Natural killer cell treated with Interleukin-12 subunit alpha and Interleukin-12 subunit beta and Interleukin-15 and Interleukin-18, amount 100 ng/mL, for 72 hours (primary cell): ENCODE measurements around the gene ELAVL3. TPM values are rescaled to one million over a fixed set of nuclear protein-coding genes. Genes with fewer than 3 reads are reported as not detected.
"Not testable (repeated sequence)": the region's sequence is repeated elsewhere in the genome, so short reads cannot be mapped to it uniquely, and the experiment has no call there.

Experiments
- ATAC-seq, 2 donors: fragments of 150-1000 bp; cut with Tn5 transposase in 1 of 2; sonication (Bioruptor Pico), chemical (Tn5 transposase) in 1 of 2; 2 replicates each; pipeline ENCODE4 v1.10.0; 2021
- DNase-seq: peaks from one replicate; pipeline ENCODE4 v3.0.0; 2022; ENCODE audit warnings: low spot score
- H3K27ac Mint-ChIP-seq, 2 donors: 1 replicate in 1 of 2; 2 replicates in 1 of 2; pipeline ENCODE4 v1.8.0; 2022; ENCODE audit warnings: mixed read lengths in 2 of 2, mild to moderate bottlenecking in 1 of 2, moderate library complexity in 1 of 2
- H3K27me3 Mint-ChIP-seq, 2 donors: 1 replicate in 1 of 2; 2 replicates in 1 of 2; pipeline ENCODE4 v1.8.0; 2022; ENCODE audit warnings: mixed read lengths in 2 of 2
- H3K36me3 Mint-ChIP-seq: one replicate; pipeline ENCODE4 v1.8.0; 2022; ENCODE audit warnings: mixed read lengths
- H3K4me1 Mint-ChIP-seq, 2 donors: 1 replicate in 1 of 2; 2 replicates in 1 of 2; pipeline ENCODE4 v1.8.0; 2022; ENCODE audit warnings: low read depth in 2 of 2, mixed read lengths in 2 of 2, mild to moderate bottlenecking in 1 of 2
- H3K4me3 Mint-ChIP-seq: one replicate; pipeline ENCODE4 v1.8.0; 2022; ENCODE audit warnings: mixed read lengths
- H3K9me3 Mint-ChIP-seq: 2 replicates; pipeline ENCODE4 v1.8.0; 2022; ENCODE audit warnings: mixed read lengths
- total RNA-seq, 2 donors: library from RNA; stranded (reverse); gene quantifications; one replicate each; pipeline ENCODE4 v1.2.3, GENCODE V29; 2022

Gene ELAVL3
- total RNA-seq, 2 donors from 2014 or later, result 0.40 TPM; not detected in 1

DNA sequence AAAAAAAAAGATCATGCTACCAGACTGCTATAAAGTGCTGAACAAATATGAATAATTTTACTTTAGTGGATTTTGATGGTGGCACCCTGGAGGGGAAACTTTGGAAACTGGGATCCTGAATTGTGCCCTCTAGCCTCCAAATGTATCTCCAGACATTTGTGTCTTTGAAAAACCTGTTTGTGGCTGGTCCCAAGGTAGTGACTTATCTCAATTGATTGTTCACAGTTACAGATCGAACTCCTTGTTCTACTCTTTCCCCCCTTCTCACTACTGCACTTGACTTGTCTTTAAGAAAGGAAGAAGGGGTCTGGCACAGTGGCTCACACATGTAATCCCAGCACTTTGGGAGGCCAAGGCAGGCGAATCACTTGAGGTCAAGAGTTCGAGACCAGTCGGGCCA, 72.3 kb downstream of the ELAVL3 start:
- DNase-seq, result peak; percentile 29
- Mint-ChIP-seq H3K4me1 (no peaks in the 10 kb centered on the region), H3K27ac (no peak overlapping the region), H3K9me3 (no peaks in the 10 kb centered on the region), H3K4me3 (no peak overlapping the region), H3K36me3 (no peaks in the 10 kb centered on the region), H3K27me3 (peaks cover 0 to 7% of the 10 kb centered on the region in 2 donors)
- ATAC-seq, result no peak

DNA sequence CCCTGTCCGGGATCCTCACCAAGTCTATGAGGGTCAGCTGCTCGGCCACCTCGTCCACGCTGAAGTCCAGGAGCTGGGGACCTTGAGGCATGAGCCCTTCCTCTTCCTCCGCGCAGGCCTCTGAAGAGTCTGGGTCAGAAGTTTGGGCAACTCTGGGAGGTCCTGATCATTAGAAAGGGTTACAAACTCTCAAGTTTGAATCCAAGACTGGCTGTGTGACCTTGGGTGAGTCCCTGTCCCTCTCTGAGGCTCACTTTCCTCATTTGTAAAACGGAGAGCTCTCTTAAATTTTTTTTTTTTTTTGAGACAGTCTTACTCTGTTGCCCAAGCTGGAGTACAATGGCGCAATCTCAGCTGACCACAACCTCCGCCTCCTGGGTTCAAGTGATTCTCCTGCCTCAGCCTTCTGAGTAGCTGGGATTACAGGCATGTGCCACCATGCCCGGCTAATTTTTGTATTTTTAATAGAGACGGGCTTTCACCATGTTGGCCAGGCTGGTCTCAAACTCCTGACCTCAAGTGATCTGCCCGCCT, 74.1 kb downstream of the ELAVL3 start:
- H3K36me3 Mint-ChIP-seq, result not testable (repeated sequence)
- DNase-seq, result peak; percentile 8

DNA sequence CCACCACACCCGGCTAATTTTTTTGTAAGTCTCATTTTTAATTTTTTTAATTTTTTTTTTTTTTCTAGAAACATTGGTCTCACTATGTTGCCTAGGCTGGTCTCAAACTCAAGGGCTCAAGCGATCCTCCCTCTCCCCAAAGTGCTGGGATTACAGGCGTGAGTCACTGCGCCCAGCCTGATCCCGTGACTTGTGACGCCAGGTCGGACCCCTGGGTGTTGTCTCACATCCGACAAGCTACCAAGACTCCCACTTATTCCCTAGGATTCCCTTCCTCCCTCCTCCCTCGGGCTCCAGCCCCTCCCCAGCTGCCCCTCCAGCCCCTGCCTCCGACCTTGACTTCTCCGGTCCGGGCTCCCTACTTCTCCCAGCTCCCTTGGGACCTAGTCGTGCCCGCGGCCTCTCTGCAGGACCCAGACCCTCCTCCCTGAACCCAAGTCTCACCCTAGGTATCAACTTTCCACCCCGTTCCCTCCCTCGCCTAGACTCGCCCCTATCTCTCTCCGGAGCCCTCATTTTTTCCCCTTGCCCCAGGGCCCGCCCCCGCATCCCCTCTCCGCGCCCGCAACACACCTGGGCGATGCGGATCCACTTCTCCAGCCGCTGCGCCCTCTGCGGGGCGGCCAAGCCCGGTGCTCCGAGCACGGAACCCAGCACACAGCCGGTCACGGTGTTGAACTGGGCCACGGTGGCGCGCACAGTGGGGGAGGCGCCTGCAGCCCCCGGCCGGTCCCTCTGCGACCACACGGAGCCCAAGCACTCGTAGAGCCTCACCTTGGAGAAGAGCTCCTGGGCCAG, 74.8 kb downstream of the ELAVL3 start:
- peak in 1 of 2 donors; percentile 53 for ATAC-seq
- Mint-ChIP-seq H3K4me3 (no peak overlapping the region), H3K27me3 (peaks cover 0 to 7% of the 10 kb centered on the region in 2 donors), H3K4me1 (no peaks in the 10 kb centered on the region), H3K27ac (no peak overlapping the region), H3K36me3 (no peaks in the 10 kb centered on the region), H3K9me3 (no peaks in the 10 kb centered on the region)
- peak; percentile 59 for DNase-seq

More for the DNA sequence above, 74.1 kb downstream of the ELAVL3 start:
- H3K27ac Mint-ChIP-seq, H3K4me1 Mint-ChIP-seq, H3K27me3 Mint-ChIP-seq, H3K9me3 Mint-ChIP-seq, H3K4me3 Mint-ChIP-seq: not testable (repeated sequence)
- ATAC-seq, result peak in 1 of 2 donors; percentile 11

DNA sequence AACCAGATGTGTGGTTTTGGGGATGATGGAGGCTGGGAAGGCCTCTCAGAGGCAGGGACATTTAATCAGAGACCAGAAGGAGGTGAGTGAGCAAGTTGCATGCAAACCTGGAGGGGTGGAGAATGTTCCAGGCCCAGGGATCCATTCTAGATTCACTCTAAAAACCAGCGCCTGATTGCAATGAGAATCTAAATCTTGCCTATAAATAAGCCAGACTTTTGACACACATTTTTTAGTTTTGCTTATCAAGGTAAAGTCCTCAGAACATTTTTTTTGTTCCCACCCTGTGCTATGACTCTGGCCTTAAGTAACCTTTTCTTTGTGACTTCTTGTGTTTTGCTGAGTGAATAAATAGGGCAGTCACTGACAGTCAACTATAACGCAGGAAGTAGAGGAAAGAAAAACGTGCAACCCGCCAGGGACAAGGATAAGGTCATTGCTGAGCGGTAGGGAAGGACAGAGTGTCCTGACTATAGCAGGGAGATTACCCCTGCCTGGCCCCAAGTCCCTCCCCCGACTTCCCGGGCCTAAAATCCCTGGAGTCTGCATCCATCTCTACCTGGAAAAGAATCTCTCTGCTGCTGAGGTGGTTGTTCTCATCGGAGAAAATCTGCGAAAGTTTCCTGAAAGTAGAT, 76.1 kb downstream of the ELAVL3 start:
- no peaks in the 10 kb centered on the region for H3K4me1 Mint-ChIP-seq
- H3K36me3 Mint-ChIP-seq, result no peaks in the 10 kb centered on the region
- no peaks in the 10 kb centered on the region for H3K9me3 Mint-ChIP-seq
- ATAC-seq, result no peak
- DNase-seq, result peak; percentile 6
- H3K27me3 Mint-ChIP-seq, result peaks cover 0 to 5% of the 10 kb centered on the region in 2 donors
- H3K4me3 Mint-ChIP-seq, result no peak overlapping the region
- no peak overlapping the region for H3K27ac Mint-ChIP-seq

DNA sequence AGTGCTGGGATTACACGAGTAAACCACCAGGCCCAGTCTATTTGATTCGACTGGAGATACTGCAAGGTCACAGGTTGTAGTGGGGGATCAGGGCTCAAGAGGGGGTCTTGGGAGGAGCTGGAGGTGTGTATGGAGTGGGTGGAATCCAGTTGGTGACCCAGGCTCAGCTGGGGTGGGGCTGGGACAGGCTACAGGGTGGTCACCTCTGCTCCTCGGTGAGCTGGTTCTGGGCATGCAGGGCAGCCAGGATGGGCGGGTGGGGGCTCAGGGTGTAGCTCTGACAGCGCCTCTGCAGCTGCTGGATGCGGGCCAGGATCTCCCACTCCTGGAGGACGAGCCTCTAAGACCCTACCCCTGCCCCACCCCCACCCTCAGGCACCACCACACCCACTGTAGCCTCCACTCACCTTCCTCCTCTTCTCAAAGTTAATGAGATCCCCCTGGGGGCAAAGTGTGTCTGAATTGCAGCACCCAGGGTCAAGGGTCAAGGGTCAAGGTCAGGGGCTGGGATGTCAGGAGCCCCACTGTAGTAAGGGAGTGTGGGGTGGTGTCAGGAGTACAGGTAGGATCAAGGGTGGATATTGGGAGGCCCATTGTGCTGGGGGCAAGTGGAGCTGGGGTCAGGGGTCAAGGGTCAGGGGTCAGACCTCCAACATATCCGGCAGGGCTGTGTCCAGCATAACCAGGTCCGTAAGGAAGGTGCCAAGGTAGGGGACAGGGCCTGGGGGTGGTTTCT, 78.9 kb downstream of the ELAVL3 start:
- H3K27ac Mint-ChIP-seq, result no peak overlapping the region
- H3K4me3 Mint-ChIP-seq, result no peak overlapping the region
- no peaks in the 10 kb centered on the region for H3K9me3 Mint-ChIP-seq
- H3K36me3 Mint-ChIP-seq, result no peaks in the 10 kb centered on the region
- H3K27me3 Mint-ChIP-seq, result peaks cover 0 to 6% of the 10 kb centered on the region in 2 donors
- ATAC-seq, result no peak
- DNase-seq, result peak; percentile 58
- H3K4me1 Mint-ChIP-seq, result no peaks in the 10 kb centered on the region

Other genes with a start within 250 kb of the ELAVL3 start
- gene ANGPTL8, start 241.4 kb downstream of the ELAVL3 start, total RNA-seq, result not detected
- gene DOCK6, start 218.5 kb downstream of the ELAVL3 start, total RNA-seq, result 1 to 10 TPM; 1.7 to 2.6 TPM
- not detected for gene TSPAN16, start 184.9 kb downstream of the ELAVL3 start, total RNA-seq
- gene RAB3D, start 141.4 kb downstream of the ELAVL3 start, total RNA-seq, result 10 to 100 TPM; 17.5 to 33.4 TPM
- gene TMEM205, start 134.8 kb downstream of the ELAVL3 start, total RNA-seq, result 10 to 100 TPM; 35.8 to 54.3 TPM
- gene CCDC159, start 134.5 kb downstream of the ELAVL3 start, total RNA-seq, result 10 to 100 TPM; 26.5 to 37.8 TPM
- 10 to 100 TPM in 1 of 2 donors, 1 to 10 TPM in 1; 9.4 to 11.3 TPM for gene PLPPR2, start 125.6 kb downstream of the ELAVL3 start, total RNA-seq
- 1 to 10 TPM; 1.6 to 3.0 TPM for gene SWSAP1, start 106.4 kb downstream of the ELAVL3 start, total RNA-seq
- gene EPOR, start 96.7 kb downstream of the ELAVL3 start, total RNA-seq, result 1 to 10 TPM; 3.0 to 5.1 TPM
- not detected for gene RGL3, start 61.7 kb downstream of the ELAVL3 start, total RNA-seq
- not detected for gene ODAD3, start 45.9 kb downstream of the ELAVL3 start, total RNA-seq
- 100 to 1,000 TPM; 303 to 321 TPM for gene PRKCSH, start 45.4 kb downstream of the ELAVL3 start, total RNA-seq
- gene ZNF653, start 24.8 kb upstream of the ELAVL3 start, total RNA-seq, result 10 to 100 TPM; 23.7 to 23.8 TPM
- 10 to 100 TPM; 27.0 to 37.3 TPM for gene ECSIT, start 48.1 kb upstream of the ELAVL3 start, total RNA-seq
- not detected for gene CNN1, start 57.8 kb upstream of the ELAVL3 start, total RNA-seq
- gene ELOF1, start 78.2 kb upstream of the ELAVL3 start, total RNA-seq, result 10 to 100 TPM; 58.3 to 95.1 TPM
- gene ACP5, start 96.6 kb upstream of the ELAVL3 start, total RNA-seq, result 1 to 10 TPM; 3.0 to 3.5 TPM
- gene ZNF627, start 116.4 kb upstream of the ELAVL3 start, total RNA-seq, result 1 to 10 TPM; 5.1 to 6.8 TPM